Activated CD4-positive, alpha-beta T cell treated with anti-CD3 and anti-CD28 coated beads, Interleukin-2, amount 50 U/mL, for 48 hours (primary cell): ENCODE results near the gene CHSY1.

ENCODE experiments used
- DNase-seq, 2 experiments: peaks; one replicate each; pipeline ENCODE4 v3.0.0-alpha.2; 2020

CHSY1 gene

GRCh38 chr15:101169495-101170071 is 82.3 kb downstream of the CHSY1 start:
- no peak for DNase-seq

GRCh38 chr15:101168898-101169494 is 82.9 kb downstream of the CHSY1 start:
- DNase-seq: no peak

- no peak for DNase-seq
These were observed 83.4 kb downstream of the CHSY1 start for GRCh38 chr15:101168463-101168824.

- DNase-seq: peak; percentile 72 to 83
These were observed 83.9 kb downstream of the CHSY1 start for GRCh38 chr15:101167753-101168462.

GRCh38 chr15:101167411-101167752 is 84.5 kb downstream of the CHSY1 start:
- DNase-seq: no peak

- DNase-seq: no peak
These were observed 85.9 kb downstream of the CHSY1 start for GRCh38 chr15:101165905-101166471.

- no peak for DNase-seq
These were observed 89.0 kb downstream of the CHSY1 start for GRCh38 chr15:101162701-101163483.

GRCh38 chr15:101161656-101162055 is 90.2 kb downstream of the CHSY1 start:
- DNase-seq: peak; percentile 50 to 65

- no peak for DNase-seq
These were observed 91.7 kb downstream of the CHSY1 start for GRCh38 chr15:101159936-101160815.

GRCh38 chr15:101159096-101159935 is 92.5 kb downstream of the CHSY1 start:
- peak; percentile 31 to 48 for DNase-seq

GRCh38 chr15:101158166-101159095 is 93.4 kb downstream of the CHSY1 start:
- DNase-seq: no peak

GRCh38 chr15:101157721-101158120 is 94.1 kb downstream of the CHSY1 start:
- DNase-seq: no peak

GRCh38 chr15:101156509-101157159 is 95.2 kb downstream of the CHSY1 start:
- no peak for DNase-seq

GRCh38 chr15:101156061-101156460 is 95.8 kb downstream of the CHSY1 start:
- DNase-seq: no peak

GRCh38 chr15:101153801-101154656 is 97.8 kb downstream of the CHSY1 start:
- no peak for DNase-seq

- no peak for DNase-seq
These were observed 98.9 kb downstream of the CHSY1 start for GRCh38 chr15:101152914-101153313.

- no peak for DNase-seq
These were observed 100.6 kb downstream of the CHSY1 start for GRCh38 chr15:101151288-101151687.

- no peak for DNase-seq
These were observed 101.2 kb downstream of the CHSY1 start for GRCh38 chr15:101150723-101151040.
